IPS-NIHi11 (cell line): Measurements from ENCODE around the gene PPP4R4.
"Not testable (repeated sequence)": the region's sequence is repeated elsewhere in the genome, so short reads cannot be mapped to it uniquely, and the experiment has no call there.

ENCODE experiments used
- DNase-seq: peaks from one replicate; pipeline ENCODE4 v3.0.0; 2012; ENCODE audit warnings: mixed read lengths, low spot score

Gene PPP4R4

DNA sequence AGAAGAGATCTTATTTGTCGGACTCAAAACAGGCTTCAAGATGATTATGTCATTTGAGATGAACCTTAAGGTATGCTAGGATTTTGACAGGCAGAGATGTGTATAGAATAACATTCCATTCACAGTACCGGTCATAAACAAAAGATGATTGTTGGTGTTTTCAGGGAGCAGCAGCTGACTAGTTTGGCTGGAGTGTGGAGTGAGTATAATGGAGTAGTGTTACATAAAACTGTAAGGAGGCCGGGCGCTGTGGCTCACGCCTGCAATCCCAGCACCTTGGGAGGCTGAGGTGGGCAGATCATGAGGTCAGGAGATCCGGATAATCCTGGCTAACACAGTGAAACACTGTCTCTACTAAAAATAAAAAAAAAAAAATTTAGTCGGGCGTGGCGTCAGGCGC lies 95.0 kb downstream of the PPP4R4 start:
- no peak for DNase-seq

DNA sequence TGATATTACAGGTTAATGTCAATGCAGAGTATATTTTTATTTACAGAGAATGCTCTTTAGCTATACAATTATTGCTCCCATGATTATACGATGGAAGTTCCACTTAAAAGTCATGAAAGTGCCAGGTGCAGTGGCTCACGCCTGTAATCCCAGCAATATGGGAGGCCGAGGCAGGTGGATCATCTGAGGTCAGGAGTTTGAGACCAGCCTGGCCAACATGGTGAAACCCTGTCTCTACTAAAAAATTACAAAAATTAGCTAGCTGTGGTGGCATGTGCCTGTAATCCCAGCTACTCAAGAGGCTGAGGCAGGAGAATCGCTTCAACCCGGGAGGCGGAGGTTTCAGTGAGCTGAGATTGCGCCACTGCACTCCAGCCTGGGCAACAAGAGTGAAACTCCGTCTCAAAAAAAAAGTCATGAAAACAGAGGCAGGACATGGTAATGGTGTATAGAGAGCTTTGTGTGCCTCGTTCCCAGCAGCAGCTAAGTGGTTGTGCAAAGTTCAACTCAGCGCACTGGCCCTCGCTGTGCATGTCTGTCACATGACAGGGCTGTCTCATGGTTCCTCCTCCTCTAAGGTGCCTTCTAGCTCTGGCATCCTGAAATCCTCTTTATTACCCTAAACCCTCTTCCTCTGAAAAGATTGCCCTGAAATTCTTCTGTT lies 102.9 kb downstream of the PPP4R4 start:
- not testable (repeated sequence) for DNase-seq

DNA sequence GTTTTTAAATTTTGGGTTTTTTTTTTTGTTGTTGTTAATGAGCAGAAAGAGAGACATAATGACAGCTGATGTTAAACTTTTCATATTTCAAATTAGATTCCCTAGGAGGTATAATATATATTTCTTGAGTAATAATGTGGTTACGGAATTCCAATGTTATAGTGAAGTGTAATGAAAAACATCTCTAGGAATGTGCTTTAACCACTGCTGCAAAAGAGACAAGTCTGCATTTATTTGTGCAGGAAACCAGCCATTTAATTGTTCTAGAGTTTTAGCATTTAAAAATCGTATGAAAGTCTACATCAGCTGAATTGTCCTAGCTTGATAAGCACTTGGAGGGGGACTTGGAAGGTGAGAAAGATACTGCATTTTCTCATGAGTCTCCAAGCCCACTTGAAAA lies 104.6 kb downstream of the PPP4R4 start:
- DNase-seq = no peak

DNA sequence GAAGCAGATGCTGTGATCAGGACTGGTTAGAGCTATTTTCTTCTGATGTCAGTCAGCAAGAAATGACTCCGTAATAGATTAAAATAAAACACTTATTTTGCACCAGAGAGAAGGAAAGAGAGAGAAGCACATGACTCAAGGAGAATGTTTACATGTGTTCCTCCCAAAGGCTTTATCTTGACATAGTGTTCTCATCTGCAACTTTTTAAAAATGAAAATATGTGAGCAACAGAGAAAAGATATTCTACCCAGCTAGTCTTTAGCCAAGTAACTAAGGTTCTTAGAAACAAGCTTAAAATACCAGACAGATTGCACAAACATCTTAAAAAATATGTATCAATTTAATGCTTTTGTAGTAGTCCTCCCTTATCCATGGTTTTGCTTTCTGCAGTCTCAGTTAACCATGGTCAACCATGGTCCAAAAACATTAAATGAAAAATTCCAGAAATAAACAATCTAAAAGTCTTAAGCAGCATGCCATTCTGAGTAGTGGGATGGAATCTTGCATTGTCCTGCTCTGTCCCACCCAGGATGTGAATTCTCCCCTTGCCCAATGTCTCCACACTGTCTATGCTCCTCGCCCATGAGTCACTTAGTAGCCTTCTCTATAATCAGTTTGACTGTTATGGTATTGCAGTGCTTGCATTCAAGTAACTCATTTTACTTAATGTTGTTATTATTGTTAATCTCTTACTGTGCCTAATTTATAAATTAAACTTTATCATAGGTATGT lies 109.0 kb downstream of the PPP4R4 start:
- no peak for DNase-seq

DNA sequence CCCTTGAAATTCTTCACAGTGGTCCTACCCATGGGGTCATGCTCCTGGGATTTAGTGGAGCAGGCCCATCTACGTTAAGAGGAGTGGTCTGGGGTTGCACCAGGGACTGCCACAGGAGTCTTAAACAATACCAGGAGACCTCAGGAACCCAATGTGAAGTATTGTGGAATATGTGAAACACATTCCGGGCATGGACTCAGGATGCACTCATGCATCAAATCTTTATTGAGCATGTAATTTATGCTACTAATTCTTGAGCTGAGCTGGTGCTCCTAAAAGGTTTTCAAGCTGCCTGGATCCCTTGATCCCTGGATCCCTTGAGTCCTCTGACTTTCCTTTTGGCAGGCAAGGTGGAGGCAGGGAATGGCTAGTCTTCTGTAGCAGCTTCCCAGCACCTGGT lies 110.1 kb downstream of the PPP4R4 start:
- no peak for DNase-seq

DNA sequence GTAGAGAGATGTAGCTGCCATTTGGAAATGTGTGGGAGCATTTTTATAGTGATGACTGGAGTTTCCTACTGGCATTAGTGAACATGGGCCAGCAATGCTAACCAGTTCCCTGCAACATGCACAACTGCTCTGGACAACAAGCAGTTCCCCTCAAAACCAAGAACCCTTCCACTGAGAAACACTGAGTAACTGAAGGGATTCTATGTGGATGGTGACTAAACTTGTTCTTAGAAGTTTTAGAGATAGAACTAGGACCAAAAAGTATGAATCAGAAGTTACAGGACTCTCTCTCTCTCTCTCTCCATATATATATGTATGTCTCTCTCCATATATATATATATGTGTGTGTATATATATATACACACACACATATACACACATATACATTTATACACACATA lies 111.0 kb downstream of the PPP4R4 start:
- DNase-seq = no peak

DNA sequence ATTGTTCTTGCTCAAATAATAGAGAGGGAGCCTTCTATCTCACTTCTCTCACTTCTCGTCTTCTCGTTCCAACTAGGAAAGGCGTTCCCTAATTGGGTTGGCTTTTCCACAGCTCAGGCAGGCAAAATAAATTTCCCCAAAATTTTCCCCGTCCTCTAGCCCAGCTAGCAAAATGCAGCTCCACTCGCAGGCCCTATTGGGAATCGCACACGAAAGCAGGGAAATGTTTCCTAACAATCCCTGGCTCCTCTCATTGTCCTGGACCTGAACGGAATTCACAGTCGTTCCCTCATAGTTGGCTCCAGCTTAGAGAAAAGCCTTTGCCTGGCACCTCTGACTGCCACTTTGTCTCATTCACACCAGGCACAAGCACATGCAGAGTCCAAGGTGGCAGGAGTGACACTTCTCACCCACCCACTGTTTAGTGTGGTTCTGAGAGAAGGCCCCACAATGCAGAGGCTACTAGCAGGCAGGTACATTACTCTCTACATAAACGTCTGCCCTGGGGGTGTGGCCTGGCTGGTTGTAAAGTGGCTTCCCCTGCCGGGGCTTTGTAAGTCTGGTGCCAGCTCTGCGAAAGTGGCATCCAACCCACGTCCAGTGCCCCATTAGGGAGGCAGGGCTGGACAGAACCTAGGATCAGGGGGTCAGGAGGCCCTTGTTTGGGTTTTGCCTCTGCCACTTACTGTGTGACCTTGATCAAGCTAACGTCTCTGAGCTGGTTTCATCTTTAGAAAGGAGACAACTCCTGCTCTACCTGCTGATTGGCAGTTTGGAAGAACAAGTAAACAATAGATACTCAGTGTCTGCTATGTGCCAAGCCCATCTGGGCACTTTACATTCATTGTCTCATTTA lies 114.7 kb downstream of the PPP4R4 start:
- DNase-seq = peak; percentile 60

DNA sequence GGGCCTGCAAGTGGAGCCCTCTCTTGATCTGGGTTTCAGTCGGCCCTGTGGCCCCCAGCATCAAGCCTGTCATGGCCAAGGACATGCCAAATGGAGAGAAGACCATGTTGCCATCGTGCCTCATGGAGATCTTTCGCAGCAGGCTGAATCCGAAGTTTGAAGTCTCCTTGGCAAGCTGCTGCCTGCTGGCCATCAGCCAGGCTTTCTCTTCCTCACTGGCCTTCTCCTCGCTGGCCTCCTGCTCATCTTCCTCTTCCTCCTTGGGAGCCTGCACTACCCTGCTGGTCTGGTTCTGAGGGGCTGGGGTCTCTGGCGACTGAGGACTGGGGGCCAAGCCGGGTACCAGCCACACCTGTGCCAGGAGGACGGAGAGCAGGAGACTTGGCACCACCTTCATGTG lies 116.1 kb downstream of the PPP4R4 start:
- no peak for DNase-seq

DNA sequence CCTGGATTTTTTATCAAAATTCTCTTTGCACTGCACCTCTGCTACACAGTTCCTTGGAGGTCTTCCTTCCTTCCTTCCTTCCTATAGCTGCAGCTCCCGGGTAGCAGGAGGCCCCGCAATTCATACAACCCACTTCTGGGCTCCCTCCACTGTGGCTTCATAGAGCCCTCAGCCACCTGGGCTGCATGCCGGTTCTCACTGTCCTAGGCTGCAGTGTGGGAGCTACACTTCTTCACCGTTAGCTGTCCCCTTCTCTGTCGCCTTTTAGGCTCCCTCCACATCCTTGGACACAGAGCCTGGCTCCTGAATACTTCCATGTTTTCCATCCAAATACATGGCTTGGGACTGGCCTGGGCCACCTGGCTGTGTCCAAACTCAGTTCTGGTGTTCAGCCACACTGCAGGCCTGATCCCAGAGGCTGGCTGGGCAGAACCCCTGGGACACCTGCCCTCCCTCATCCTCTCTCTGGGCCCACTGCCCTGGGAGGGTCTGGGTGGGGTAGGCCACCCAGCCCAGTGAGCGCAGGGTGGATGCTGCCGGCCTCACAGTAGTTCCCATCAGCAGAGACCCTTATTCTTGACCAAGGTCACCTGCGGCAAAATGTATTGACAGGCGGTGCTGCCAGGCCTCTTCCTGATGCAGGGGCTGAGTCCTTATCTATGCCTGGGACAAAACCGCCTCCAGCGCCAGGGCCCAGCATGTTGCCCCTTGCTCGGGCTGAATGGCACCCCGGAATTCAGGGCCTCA lies 117.2 kb downstream of the PPP4R4 start:
- no peak for DNase-seq

DNA sequence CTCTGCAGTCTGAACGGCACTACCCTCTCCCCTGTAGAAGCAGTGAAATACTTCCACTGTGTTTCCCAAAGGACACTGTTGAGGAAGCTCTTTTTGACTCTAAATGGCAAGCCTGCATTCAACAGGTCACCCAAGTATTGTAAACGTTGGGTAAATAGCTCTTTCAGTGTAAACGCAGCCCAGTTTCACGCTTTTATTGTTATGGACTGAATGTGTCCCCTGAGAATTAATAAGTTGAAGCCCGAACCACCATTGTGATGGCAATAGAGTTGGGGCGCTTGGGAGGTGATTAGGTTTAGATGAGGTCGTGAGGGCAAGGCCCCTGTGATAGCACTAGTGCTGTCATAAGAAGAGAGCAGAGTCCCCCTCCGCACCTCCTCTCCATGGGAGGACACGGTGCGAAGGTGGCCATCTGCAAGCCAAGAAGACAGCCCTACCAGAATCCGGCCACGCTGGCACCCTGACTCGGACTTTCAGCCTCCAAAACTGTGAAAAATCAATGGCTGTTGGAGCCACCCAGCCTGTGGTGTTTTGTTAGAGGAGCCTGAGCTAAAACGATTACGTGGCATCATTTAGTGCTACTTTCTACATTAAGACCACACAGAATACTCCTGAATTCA lies 117.9 kb downstream of the PPP4R4 start:
- DNase-seq = no peak

DNA sequence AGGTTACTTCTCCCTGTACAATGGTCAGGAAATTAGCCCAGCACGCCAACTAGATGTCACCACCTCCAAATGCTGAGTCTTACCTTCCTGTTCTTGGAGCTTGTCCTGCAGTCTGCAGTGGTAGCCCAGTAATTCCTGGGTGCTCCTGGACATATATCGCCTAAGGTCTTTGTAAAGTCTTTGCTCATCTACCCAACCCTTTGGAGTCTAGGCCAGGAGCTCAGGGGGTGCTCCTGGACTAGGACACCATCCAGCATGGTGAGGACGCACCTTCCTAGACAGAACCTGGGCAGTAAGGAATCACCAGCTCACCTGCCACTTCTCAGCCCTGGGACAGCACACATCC lies 118.4 kb downstream of the PPP4R4 start:
- DNase-seq = no peak

DNA sequence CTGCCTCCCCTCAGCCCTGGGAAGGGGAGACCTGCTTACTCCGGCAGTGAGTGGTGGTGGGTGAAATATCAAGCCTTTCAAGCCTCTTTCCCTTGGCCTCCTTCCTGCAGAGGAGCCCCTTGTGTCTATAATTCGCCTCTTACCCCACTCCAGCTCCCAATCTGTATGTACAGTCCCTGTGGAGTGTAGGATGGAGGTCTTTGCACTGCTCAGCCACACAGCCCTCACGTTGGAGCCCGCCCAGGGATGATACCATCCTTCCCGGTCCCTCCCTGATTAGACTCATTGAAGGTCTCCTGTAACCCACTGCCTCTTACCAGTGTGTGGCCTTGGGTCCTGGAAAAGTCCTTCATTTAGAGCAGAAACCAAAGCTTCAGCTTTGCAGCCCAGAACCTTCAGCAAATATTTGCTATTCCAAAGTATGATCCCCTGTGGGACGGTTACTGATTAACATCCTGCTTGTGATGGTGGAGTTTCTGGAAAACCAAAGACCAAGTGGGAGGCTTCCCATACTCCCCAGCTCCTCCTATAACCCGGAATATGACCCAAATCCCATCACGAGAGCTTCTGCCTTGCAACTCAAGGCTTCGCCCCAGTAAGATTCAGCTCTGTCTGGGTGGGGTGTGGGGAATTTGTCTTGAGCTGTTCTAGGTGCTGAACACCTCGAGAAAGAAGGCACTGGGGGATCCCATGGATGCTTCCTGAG lies 118.9 kb downstream of the PPP4R4 start, which contains the start of gene SERPINA10:
SERPINA10 (minus strand) TSS at position 397 of the 706 bp plus-strand sequence. CDS start 2,675 bp downstream, outside the sequence.
- peak; percentile 52 for DNase-seq

DNA sequence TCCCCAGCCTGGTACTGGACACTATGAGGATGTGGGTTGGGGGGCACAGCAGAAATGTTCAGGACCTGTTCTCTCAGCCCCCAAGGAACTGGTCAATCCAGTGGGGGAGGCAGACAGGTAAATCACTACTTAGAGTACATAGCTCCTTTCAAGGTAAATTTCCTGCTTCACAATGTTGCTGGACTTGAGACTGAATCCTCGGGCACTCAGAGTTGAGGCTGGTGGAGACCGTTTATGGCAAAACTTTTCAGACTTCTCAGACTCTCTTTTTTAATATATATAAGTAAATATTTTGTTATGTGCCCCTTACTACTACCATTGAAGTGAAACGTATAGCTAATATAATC lies 119.4 kb downstream of the PPP4R4 start:
- DNase-seq = no peak

DNA sequence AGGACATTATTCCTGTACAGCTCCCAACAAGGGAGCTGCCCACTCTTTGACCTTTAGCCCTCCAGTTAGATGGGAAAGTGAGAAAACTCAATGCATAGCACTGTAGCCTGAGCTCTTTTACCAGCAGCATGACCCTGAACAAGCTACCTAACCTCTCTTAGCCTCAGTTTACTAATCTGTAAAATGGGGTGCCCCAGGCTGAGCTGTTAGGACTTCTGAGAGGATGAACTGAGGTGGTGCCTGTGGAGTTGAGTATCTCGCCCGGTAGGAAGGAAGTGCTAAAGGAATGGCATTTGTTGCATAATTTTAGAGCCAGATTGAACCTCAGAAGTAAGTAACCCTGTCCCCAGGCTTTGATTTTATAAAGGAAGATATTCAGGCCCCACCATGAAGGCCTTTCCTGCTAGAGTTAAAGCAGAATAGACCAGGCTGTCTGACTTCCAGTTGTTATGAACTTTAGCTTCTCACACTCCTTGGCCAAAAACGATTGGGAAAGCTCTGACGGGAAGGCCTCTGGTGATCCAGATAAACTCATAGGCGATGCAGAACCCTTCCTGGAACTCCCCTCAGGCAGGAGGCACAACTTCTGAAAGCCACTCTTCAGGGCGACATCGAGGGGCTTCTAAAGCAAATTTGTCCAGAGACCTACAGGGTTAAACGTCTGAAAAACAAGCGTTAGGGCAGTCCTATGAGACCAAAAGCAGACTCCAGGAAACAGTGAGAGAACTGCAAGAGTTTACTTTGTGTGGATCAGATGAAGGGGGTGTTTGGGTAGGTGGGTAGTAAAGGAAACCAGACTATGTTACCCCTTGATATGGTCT lies 121.4 kb downstream of the PPP4R4 start:
- no peak for DNase-seq

DNA sequence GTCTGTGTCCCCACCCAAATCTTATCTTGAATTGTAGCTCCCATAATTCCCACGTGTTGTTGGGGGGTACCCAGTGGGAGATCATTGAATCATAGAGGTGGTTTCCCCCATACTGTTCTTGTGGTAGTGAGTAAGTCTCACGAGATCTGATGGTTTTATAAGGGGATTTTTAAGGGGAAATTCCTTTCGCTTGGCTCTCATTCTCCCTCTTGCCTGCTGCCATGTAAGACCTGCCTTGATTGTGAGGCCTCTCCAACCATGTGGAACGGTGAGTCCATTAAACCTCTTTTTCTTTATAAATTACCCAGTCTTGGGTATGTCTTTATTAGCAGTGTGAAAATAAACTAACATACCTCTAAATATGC lies 122.0 kb downstream of the PPP4R4 start:
- DNase-seq = not testable (repeated sequence)

DNA sequence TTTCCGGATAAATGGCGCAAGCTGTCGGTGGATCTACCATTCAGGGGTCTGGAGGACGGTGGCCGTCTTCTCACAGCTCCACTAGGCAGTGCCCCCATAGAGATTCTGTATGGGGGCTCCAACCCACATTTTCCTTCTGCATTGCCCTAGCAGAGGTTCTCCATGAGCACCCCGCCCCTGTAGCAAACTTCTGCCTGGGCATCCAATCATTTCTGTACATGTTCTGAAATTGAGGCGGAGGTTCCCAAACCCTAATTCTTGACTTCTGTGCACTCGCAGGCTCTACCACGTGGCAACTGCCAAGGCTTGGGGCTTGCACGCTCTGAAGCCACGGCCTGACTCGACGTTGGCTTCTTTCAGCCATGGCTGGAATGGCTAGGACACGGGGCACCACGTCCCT lies 124.0 kb downstream of the PPP4R4 start:
- no peak for DNase-seq

DNA sequence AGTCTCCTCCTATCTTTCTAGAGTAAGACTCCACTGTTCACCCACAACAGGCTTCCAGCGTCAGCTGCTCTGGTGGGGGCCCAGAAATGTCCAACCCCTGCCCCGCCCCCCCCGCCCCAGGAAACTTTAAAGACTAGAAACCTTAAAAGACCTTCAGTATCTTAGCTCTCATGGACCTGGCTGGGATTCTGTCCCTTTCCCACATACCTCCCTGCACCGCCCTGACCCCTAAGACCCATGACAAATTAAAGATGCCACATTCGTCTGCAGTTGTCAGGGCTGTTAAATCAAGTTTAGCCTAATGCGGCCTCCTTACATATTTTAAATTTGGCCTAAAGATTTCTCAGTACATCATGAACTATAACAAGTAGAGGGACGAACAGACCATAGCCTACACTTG lies 129.0 kb downstream of the PPP4R4 start:
- DNase-seq = no peak

DNA sequence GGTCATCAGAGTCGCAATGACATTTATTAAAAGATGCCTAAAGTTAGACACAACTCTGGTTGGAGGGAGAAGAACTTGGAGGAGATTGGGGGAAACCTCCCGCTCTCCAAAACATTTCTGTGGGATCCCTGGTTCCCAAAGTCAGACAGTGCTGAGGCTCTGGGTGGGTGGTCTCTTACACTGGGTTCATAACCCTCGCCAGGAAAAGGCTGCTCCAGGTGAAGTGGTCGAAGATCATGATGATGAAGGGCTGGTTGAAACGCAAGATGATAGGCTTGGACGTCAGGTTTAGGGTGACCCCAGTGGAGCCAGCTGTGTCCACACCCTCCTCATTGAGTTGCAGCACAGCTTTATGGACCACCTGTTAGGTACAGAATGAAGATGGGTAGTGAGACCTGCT lies 130.1 kb downstream of the PPP4R4 start:
- no peak for DNase-seq

DNA sequence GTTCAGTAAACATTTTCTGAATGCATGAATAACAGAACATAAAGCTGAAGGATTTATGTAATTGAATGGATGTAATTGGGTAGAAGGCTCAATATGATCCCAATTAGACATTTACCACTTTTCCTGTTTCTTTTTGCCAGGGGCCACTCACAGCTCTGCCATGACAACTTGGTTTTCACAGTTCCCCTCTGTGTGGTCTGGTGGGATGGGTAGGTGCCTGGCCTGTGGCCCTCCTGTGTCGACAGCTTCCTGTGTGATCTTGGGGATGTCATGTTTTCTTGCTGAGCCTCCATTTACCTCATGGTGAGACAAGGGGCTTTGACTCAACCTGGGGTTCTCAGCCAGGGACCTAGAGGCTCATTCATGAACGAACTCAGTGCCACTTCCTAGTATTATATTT lies 131.5 kb downstream of the PPP4R4 start:
- no peak for DNase-seq
